ENCODE results near the gene ANKRD13D. TPM values are rescaled to one million over a fixed set of nuclear protein-coding genes. Genes with fewer than 3 reads are reported as not detected.

Gene ANKRD13D
- polyA plus RNA-seq, 1 of the 3 experiments (the other 2 are of a cell fraction): 50.2 TPM

DNA sequence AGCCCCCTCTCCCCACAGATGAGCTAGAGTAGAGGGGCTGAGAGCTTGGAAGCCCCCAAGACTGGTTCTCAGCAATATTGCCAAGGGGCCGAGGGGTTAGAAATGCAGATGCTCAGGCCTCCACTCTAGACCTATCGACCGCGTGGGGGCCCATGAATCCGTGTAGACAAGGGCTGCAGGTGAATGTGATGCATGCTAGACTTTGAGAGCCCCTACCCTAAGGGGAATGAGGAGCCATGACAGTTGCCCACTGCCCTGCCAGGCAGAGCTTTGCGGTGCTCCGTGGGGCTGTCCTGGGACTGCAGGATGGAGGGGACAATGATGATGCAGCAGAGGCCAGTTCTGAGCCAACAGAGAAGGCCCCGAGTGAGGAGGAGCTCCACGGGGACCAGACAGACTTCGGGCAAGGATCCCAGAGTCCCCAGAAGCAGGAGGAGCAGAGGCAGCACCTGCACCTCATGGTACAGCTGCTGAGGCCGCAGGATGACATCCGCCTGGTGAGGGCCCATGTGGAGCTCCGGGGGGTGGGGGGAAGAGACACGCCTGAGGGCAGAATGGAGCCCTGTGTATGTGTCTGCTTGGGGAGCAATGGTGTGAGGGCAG lies 15.5 kb downstream of the ANKRD13D start (continued):
- TF ChIP-seq, protein P1, sequence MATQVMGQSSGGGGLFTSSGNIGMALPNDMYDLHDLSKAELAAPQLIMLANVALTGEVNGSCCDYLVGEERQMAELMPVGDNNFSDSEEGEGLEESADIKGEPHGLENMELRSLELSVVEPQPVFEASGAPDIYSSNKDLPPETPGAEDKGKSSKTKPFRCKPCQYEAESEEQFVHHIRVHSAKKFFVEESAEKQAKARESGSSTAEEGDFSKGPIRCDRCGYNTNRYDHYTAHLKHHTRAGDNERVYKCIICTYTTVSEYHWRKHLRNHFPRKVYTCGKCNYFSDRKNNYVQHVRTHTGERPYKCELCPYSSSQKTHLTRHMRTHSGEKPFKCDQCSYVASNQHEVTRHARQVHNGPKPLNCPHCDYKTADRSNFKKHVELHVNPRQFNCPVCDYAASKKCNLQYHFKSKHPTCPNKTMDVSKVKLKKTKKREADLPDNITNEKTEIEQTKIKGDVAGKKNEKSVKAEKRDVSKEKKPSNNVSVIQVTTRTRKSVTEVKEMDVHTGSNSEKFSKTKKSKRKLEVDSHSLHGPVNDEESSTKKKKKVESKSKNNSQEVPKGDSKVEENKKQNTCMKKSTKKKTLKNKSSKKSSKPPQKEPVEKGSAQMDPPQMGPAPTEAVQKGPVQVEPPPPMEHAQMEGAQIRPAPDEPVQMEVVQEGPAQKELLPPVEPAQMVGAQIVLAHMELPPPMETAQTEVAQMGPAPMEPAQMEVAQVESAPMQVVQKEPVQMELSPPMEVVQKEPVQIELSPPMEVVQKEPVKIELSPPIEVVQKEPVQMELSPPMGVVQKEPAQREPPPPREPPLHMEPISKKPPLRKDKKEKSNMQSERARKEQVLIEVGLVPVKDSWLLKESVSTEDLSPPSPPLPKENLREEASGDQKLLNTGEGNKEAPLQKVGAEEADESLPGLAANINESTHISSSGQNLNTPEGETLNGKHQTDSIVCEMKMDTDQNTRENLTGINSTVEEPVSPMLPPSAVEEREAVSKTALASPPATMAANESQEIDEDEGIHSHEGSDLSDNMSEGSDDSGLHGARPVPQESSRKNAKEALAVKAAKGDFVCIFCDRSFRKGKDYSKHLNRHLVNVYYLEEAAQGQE (IDR thresholded peaks at IDR 0.05; ENCODE audit: low read depth, low read length): no peak
- TF ChIP-seq ELF1 (IDR thresholded peaks at IDR 0.05) (no peak), RCOR1 (IDR thresholded peaks at IDR 0.05; ENCODE audit: low read length) (no peak), TCF12 (IDR thresholded peaks at IDR 0.05) (no peak), FOXJ3 (CRISPR knock-in tag; IDR thresholded peaks at IDR 0.05) (no peak)

DNA sequence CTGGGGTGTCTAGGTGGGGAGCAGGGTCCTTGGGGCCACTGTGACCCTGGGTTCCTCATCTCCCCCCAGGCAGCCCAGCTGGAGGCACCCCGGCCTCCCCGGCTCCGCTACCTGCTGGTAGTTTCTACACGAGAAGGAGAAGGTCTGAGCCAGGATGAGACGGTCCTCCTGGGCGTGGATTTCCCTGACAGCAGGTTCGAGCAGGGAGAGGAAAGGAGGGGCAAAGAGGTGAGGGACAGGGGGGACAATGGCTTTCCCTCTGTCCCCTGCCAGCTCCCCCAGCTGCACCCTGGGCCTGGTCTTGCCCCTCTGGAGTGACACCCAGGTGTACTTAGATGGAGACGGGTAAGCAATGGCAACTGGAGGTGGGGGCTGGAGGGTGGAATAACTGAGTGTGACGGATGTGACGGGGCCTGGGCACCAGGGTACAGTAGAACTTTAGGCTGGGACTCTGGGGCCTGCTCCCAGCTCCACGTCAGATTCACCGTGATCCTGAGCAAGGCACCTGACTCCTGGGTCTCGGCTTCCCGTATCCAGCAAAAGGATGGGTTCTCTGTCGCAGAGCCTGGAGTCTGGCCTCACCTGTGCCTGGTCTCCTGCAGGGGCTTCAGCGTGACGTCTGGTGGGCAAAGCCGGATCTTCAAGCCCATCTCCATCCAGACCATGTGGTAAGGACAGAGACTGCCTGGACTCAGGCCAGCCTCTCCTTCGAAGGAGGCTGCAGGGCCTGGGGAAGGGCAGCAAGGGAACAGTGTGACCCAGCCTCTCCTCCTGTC lies 17.9 kb downstream of the ANKRD13D start:
- Histone ChIP-seq H2AFZ (ENCODE audit: low read depth) (no peak overlapping the region), H3K9me2 (no peaks in the 10 kb centered on the region), H3F3A (replicated peaks; ENCODE audit: insufficient read depth) (no peaks in the 10 kb centered on the region), H3K9ac (no peak overlapping the region), H4K20me1 (ENCODE audit: insufficient read depth) (no peaks in the 10 kb centered on the region), H3K4me3 (ENCODE audit: low read depth in 2 of 2, low read length in 1 of 2) (no peak overlapping the region), H3K9me3 (no peaks in the 10 kb centered on the region), H3K79me2 (ENCODE audit: insufficient read depth) (no peaks in the 10 kb centered on the region), H3K4me2 (no peak overlapping the region), H3K4me1 (ENCODE audit: control insufficient read depth in 1 of 2, insufficient read depth in 2 of 2, low read depth in 1 of 2, low read length in 1 of 2) (peaks cover 13 to 24% of the 10 kb centered on the region in 2 experiments; a peak in 2 of 4 replicates), H3K27me3 (ENCODE audit: insufficient read depth) (no peaks in the 10 kb centered on the region), H3K36me3 (replicated peaks in 1 of 2; ENCODE audit: control insufficient read depth in 1 of 2, insufficient read depth in 2 of 2, low read length in 1 of 2) (peaks cover 0 to 7% of the 10 kb centered on the region in 2 experiments), H3K27ac (ENCODE audit: low read depth in 2 of 2, low read length in 1 of 2) (no peak overlapping the region)
- ChIA-PET POLR2A (no interaction called here), CTCF (interaction anchor here (0.8 to 2.6 kb wide), 5 partner anchors 8 to 75 kb away, joined by 3 to 11 read pairs (median 3); no protein-coding TSS in a partner anchor)
- no peak for DNase-seq
- WGBS (ENCODE audit: low lambda C conversion rate): 94% methylated on average over 15 of the region's 19 CpGs
- TF ChIP-seq, protein P2, sequence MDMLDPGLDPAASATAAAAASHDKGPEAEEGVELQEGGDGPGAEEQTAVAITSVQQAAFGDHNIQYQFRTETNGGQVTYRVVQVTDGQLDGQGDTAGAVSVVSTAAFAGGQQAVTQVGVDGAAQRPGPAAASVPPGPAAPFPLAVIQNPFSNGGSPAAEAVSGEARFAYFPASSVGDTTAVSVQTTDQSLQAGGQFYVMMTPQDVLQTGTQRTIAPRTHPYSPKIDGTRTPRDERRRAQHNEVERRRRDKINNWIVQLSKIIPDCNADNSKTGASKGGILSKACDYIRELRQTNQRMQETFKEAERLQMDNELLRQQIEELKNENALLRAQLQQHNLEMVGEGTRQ (IDR thresholded peaks at IDR 0.05; ENCODE audit: borderline replicate concordance, low read depth, low read length): no peak
- TF ChIP-seq, protein P3, sequence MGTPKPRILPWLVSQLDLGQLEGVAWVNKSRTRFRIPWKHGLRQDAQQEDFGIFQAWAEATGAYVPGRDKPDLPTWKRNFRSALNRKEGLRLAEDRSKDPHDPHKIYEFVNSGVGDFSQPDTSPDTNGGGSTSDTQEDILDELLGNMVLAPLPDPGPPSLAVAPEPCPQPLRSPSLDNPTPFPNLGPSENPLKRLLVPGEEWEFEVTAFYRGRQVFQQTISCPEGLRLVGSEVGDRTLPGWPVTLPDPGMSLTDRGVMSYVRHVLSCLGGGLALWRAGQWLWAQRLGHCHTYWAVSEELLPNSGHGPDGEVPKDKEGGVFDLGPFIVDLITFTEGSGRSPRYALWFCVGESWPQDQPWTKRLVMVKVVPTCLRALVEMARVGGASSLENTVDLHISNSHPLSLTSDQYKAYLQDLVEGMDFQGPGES (IDR thresholded peaks at IDR 0.05; ENCODE audit: low read depth, low read length): no peak
- TF ChIP-seq FOXM1 (IDR thresholded peaks at IDR 0.05; ENCODE audit: low read depth): no peak

Measured in SK-N-SH (cell line).